COLO668 (cell line): ENCODE measurements around the gene SCUBE3.

Experiments used
- DNase-seq: peaks from one replicate; lab custom pipeline; 2025; ENCODE audit not compliant: unreplicated experiment; lab: John Stamatoyannopoulos, UW

The SCUBE3 gene

GRCh38 chr6:35264550-35265274 is 51.0 kb downstream of the SCUBE3 start:
- no peak for DNase-seq

- no peak for DNase-seq
Observed at GRCh38 chr6:35265523-35265922, 51.8 kb downstream of the SCUBE3 start.

- DNase-seq, result no peak
Observed at GRCh38 chr6:35267446-35267845, 53.7 kb downstream of the SCUBE3 start.

GRCh38 chr6:35267897-35268296 is 54.1 kb downstream of the SCUBE3 start:
- DNase-seq, result no peak

GRCh38 chr6:35272005-35272404 is 58.2 kb downstream of the SCUBE3 start:
- no peak for DNase-seq

- no peak for DNase-seq
Observed at GRCh38 chr6:35273822-35274559, 60.2 kb downstream of the SCUBE3 start.

GRCh38 chr6:35275744-35276260 is 62.0 kb downstream of the SCUBE3 start:
- no peak for DNase-seq

GRCh38 chr6:35278708-35279107 is 65.0 kb downstream of the SCUBE3 start:
- no peak for DNase-seq

GRCh38 chr6:35280903-35281302 is 67.1 kb downstream of the SCUBE3 start:
- DNase-seq, result no peak

- no peak for DNase-seq
Observed at GRCh38 chr6:35282472-35282871, 68.7 kb downstream of the SCUBE3 start.

- no peak for DNase-seq
Observed at GRCh38 chr6:35283361-35283760, 69.6 kb downstream of the SCUBE3 start.

GRCh38 chr6:35287671-35288396 is 74.1 kb downstream of the SCUBE3 start:
- DNase-seq, result no peak

- DNase-seq, result no peak
Observed at GRCh38 chr6:35288834-35289233, 75.1 kb downstream of the SCUBE3 start.

GRCh38 chr6:35291491-35291890 is 77.7 kb downstream of the SCUBE3 start:
- no peak for DNase-seq

GRCh38 chr6:35292494-35292893 is 78.7 kb downstream of the SCUBE3 start:
- no peak for DNase-seq

GRCh38 chr6:35293681-35294080 is 79.9 kb downstream of the SCUBE3 start:
- no peak for DNase-seq

- peak; percentile 21 for DNase-seq
Observed at GRCh38 chr6:35294308-35294945, 80.7 kb downstream of the SCUBE3 start.

GRCh38 chr6:35295036-35295435 is 81.3 kb downstream of the SCUBE3 start:
- no peak for DNase-seq

- DNase-seq, result no peak
Observed at GRCh38 chr6:35295521-35296315, 82.0 kb downstream of the SCUBE3 start.

GRCh38 chr6:35296931-35297600 is 83.3 kb downstream of the SCUBE3 start:
- DNase-seq, result no peak
